SU-DHL-6 (cell line): ENCODE measurements around the gene FOXRED1.

Experiments
- H2AFZ ChIP-seq: fragments of 200-600 bp; sonication (generic); 2 replicates; pipeline ENCODE4 v1.6.1; 2014; ENCODE audit warnings: low read depth, mild to moderate bottlenecking, moderate library complexity, mixed read lengths, antibody characterized with exemption, low read length; ENCODE audit not compliant: severe bottlenecking
- H3F3A ChIP-seq: fragments of 200-600 bp; shearing (Covaris generic); 2 replicates; pipeline ENCODE4 v1.6.0; 2016; ENCODE audit warnings: antibody characterized with exemption, mild to moderate bottlenecking; ENCODE audit not compliant: insufficient read depth
- H3K27ac ChIP-seq: fragments of 200-600 bp; sonication (generic); 2 replicates; pipeline ENCODE4 v1.5.1; 2016; ENCODE audit warnings: low read depth, mild to moderate bottlenecking, low read length, moderate library complexity, mixed read lengths
- H3K27me3 ChIP-seq: fragments of 200-600 bp; sonication (generic), shearing (Covaris generic); 2 replicates; pipeline ENCODE4 v1.6.0; 2014; ENCODE audit warnings: mild to moderate bottlenecking, low read length
- H3K36me3 ChIP-seq: fragments of 200-600 bp; sonication (generic); 2 replicates; pipeline ENCODE4 v1.6.1; 2014; ENCODE audit warnings: mild to moderate bottlenecking, low read length, mixed read lengths
- H3K4me2 ChIP-seq: fragments of 300-600, 200-600 bp; shearing (Covaris generic), sonication (generic); 2 replicates; pipeline ENCODE4 v1.6.0; 2014; ENCODE audit warnings: low read length, low read depth, mild to moderate bottlenecking; ENCODE audit not compliant: poor library complexity, severe bottlenecking
- H3K4me3 ChIP-seq: fragments of 200-600 bp; sonication (generic); 2 replicates; pipeline ENCODE4 v1.5.1; 2014; ENCODE audit warnings: antibody characterized with exemption, low read length, mild to moderate bottlenecking, mixed read lengths; ENCODE audit not compliant: insufficient read depth, poor library complexity, severe bottlenecking
- H3K79me2 ChIP-seq: fragments of 200-600 bp; sonication (generic); 2 replicates; pipeline ENCODE4 v1.6.1; 2014; ENCODE audit warnings: mild to moderate bottlenecking, low read length, moderate library complexity; ENCODE audit not compliant: insufficient read depth
- H3K9ac ChIP-seq: fragments of 200-600 bp; sonication (generic); 2 replicates; pipeline ENCODE4 v1.7.0; 2014; ENCODE audit warnings: mild to moderate bottlenecking, low read length
- H3K9me2 ChIP-seq: fragments of 200-600 bp; sonication (generic); replicated peaks from 2 replicates; pipeline ENCODE4 v1.6.1; 2014; ENCODE audit warnings: low read length; ENCODE audit not compliant: insufficient read depth
- H3K9me3 ChIP-seq: fragments of 200-600 bp; sonication (generic); 2 replicates; pipeline ENCODE4 v1.6.1; 2014; ENCODE audit warnings: low read length, mixed read lengths; ENCODE audit not compliant: insufficient read depth
- H4K20me1 ChIP-seq: fragments of 200-600 bp; sonication (generic); 2 replicates; pipeline ENCODE4 v1.6.1; 2014; ENCODE audit warnings: low read depth, mild to moderate bottlenecking, antibody characterized with exemption, low read length, moderate library complexity, mixed read lengths
- EZH2phosphoT487 ChIP-seq: fragments of 200-600 bp; sonication (generic), shearing (Covaris generic); conservative IDR thresholded peaks from 2 replicates; pipeline ENCODE4 v1.6.1; 2018; ENCODE audit warnings: mild to moderate bottlenecking, antibody characterized with exemption, low read length, moderate library complexity, mixed read lengths
- TF ChIP-seq, protein P1 (sequence below): fragments of 200-600 bp; sonication (generic); IDR thresholded peaks from one replicate; pipeline ENCODE4 v1.5.1; 2017; ENCODE audit warnings: antibody characterized with exemption, mild to moderate bottlenecking, low read length, moderate library complexity; ENCODE audit not compliant: insufficient read depth, poor library complexity, severe bottlenecking

Gene FOXRED1

DNA sequence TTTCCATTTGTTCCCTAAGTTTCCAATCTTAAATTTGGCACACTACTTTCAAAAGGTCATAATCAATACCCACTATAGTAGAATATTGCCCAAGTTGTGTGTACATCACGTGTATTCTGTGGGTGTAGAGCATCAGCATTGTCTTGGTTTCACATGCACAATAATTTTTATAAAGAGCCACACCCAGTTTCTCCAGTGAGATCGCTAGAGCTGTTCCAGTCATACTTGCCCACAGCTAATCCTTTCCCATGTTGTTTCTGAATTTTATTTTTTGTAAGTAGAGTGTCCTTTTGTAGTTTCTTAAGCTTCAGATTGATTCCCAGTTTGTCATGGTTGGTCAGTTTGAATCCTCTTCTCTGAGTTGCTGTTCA is 43.7 kb upstream of the FOXRED1 start:
- H3K27ac ChIP-seq, result no peak overlapping the region
- H4K20me1 ChIP-seq, result no peaks in the 10 kb centered on the region
- H3K9ac ChIP-seq, result no peak overlapping the region

DNA sequence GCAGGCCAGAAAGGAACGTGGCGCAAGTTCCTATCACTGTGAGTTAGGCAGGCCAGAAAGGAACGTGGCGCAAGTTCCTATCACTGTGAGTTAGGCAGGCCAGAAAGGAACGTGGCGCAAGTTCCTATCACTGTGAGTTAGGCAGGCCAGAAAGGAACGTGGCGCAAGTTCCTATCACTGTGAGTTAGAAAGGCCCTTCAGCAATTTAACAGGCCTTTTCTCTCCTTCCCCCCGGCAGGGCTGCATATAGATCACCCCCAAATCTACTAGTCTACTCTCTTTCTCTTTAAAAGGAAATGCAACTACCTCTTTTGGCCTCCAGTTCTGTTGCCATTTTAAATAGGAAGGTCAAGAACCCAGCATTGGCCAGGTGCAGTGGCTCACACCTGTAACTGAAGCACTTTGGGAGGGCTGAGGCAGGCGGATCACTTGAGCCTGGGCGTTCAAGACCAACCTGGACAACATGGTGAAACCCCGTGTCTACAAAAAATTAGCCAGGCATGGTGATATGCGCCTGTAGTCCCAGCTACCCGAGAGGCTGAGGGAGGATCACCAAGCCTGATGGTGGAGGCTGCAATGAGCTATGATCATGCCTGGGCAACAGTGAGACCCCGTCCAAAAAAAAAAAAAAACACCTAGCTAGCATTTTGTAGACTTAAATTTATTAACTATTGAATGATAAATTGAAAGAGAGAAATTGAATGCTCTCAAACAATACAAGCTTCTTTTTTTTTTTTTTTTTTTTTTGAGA is 42.4 kb upstream of the FOXRED1 start:
- no peak overlapping the region for H3K4me2 ChIP-seq
- H4K20me1 ChIP-seq, result no peaks in the 10 kb centered on the region
- H2AFZ ChIP-seq, result no peak overlapping the region
- H3K9me3 ChIP-seq, result no peaks in the 10 kb centered on the region
- peaks cover 10% of the 10 kb centered on the region; the same call in 1 of the 2 replicates for H3K79me2 ChIP-seq
- H3F3A ChIP-seq, result no peaks in the 10 kb centered on the region
- H3K27me3 ChIP-seq, result no peaks in the 10 kb centered on the region
- no peak overlapping the region for H3K4me3 ChIP-seq
- TF ChIP-seq, protein P1, sequence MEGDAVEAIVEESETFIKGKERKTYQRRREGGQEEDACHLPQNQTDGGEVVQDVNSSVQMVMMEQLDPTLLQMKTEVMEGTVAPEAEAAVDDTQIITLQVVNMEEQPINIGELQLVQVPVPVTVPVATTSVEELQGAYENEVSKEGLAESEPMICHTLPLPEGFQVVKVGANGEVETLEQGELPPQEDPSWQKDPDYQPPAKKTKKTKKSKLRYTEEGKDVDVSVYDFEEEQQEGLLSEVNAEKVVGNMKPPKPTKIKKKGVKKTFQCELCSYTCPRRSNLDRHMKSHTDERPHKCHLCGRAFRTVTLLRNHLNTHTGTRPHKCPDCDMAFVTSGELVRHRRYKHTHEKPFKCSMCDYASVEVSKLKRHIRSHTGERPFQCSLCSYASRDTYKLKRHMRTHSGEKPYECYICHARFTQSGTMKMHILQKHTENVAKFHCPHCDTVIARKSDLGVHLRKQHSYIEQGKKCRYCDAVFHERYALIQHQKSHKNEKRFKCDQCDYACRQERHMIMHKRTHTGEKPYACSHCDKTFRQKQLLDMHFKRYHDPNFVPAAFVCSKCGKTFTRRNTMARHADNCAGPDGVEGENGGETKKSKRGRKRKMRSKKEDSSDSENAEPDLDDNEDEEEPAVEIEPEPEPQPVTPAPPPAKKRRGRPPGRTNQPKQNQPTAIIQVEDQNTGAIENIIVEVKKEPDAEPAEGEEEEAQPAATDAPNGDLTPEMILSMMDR, result no peak
- no peak for TF ChIP-seq EZH2phosphoT487
- no peak overlapping the region for H3K9ac ChIP-seq
- H3K27ac ChIP-seq, result no peak overlapping the region
- H3K9me2 ChIP-seq, result no peaks in the 10 kb centered on the region
- no peaks in the 10 kb centered on the region for H3K36me3 ChIP-seq

More for the DNA sequence above, 43.7 kb upstream of the FOXRED1 start:
- no peaks in the 10 kb centered on the region for H3K9me3 ChIP-seq
- H3F3A ChIP-seq, result no peaks in the 10 kb centered on the region
- H3K27me3 ChIP-seq, result no peaks in the 10 kb centered on the region
- TF ChIP-seq, protein P1, result no peak
- H2AFZ ChIP-seq, result no peak overlapping the region
- no peaks in the 10 kb centered on the region for H3K9me2 ChIP-seq
- H3K4me2 ChIP-seq, result no peak overlapping the region
- no peaks in the 10 kb centered on the region for H3K36me3 ChIP-seq
- H3K4me3 ChIP-seq, result no peak overlapping the region
- H3K79me2 ChIP-seq, result peaks cover 16% of the 10 kb centered on the region; the same call in 1 of the 2 replicates

DNA sequence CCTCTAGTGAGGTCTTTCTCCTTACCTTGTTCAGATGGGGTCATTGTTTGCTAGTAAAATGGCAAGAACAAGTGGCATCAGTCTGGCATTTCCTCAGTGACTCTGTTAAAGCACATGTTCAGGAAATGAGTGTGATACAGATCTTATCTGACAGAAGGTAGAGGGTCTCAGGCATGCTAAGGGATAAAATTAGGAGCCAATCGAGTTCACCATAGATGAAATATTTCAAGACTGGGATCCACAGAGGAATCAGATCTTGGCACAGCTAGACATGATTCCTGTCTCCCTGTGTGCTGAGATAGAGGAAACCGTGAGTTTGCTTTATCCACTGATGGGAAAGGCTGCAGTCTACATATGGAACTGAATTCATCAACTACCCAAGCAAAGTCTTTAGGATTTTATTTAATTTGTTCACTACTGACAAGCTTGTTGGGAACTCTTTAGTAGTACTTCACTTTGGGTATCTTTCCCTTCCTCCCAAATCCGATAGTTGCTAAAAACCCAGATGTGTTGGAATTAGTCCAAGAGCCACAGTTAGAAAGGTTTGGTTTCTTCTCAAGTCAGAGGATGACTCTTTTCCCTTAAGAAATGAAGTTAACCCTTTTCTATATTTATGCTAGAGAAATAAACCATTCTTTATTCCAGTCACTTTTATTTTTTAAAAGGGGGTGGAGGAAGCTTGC is 39.0 kb upstream of the FOXRED1 start:
- Histone ChIP-seq H3K9me3 (no peaks in the 10 kb centered on the region), H3K4me3 (no peak overlapping the region), H3K27ac (no peak overlapping the region), H3K9ac (no peak overlapping the region), H3K27me3 (no peaks in the 10 kb centered on the region), H2AFZ (no peak overlapping the region), H3K36me3 (no peaks in the 10 kb centered on the region), H3K9me2 (no peaks in the 10 kb centered on the region), H4K20me1 (no peaks in the 10 kb centered on the region), H3K4me2 (no peak overlapping the region), H3K79me2 (peaks cover 4% of the 10 kb centered on the region; the same call in 1 of the 2 replicates), H3F3A (no peaks in the 10 kb centered on the region)
- TF ChIP-seq EZH2phosphoT487, result no peak
- TF ChIP-seq, protein P1, result no peak
